OCI-LY3 (cell line): ENCODE data around the gene TMEM127.

Experiments used
- EZH2phosphoT487 ChIP-seq: fragments of 200-600 bp; shearing (Covaris generic); IDR thresholded peaks from 2 replicates; pipeline ENCODE4 v1.6.1; 2018; ENCODE audit warnings: antibody characterized with exemption, mixed run types, low read depth
- TF ChIP-seq, protein P1 (sequence below): fragments of 200-600, 300-600 bp; sonication (generic); IDR thresholded peaks from 2 replicates; pipeline ENCODE4 v1.5.1; 2014; ENCODE audit warnings: antibody characterized with exemption, low read length, low read depth

- TF ChIP-seq, protein P1, sequence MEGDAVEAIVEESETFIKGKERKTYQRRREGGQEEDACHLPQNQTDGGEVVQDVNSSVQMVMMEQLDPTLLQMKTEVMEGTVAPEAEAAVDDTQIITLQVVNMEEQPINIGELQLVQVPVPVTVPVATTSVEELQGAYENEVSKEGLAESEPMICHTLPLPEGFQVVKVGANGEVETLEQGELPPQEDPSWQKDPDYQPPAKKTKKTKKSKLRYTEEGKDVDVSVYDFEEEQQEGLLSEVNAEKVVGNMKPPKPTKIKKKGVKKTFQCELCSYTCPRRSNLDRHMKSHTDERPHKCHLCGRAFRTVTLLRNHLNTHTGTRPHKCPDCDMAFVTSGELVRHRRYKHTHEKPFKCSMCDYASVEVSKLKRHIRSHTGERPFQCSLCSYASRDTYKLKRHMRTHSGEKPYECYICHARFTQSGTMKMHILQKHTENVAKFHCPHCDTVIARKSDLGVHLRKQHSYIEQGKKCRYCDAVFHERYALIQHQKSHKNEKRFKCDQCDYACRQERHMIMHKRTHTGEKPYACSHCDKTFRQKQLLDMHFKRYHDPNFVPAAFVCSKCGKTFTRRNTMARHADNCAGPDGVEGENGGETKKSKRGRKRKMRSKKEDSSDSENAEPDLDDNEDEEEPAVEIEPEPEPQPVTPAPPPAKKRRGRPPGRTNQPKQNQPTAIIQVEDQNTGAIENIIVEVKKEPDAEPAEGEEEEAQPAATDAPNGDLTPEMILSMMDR: no peak
- TF ChIP-seq EZH2phosphoT487: no peak
These were observed 26.0 kb downstream of the TMEM127 start for GRCh38 chr2:96239745-96240264.
